H9 (cell line): ENCODE measurements around the gene MVD. TPM values are rescaled to one million over a fixed set of nuclear protein-coding genes. Genes with fewer than 3 reads are reported as not detected.

Experiments
- DNase-seq: peaks from one replicate; pipeline ENCODE4 v3.0.0-alpha.2; 2017
- H2AFZ ChIP-seq: one replicate; pipeline ENCODE4 v1.6.1; 2013; ENCODE audit warnings: mild to moderate bottlenecking, low read length, control low read depth, moderate library complexity
- H2AK5ac ChIP-seq: 2 replicates; pipeline ENCODE4 v1.6.1; 2013; ENCODE audit warnings: low read length, control low read depth, mixed read lengths; ENCODE audit not compliant: insufficient read length
- H2BK120ac ChIP-seq: one replicate; pipeline ENCODE4 v1.6.1; 2013; ENCODE audit warnings: low read depth, mild to moderate bottlenecking, low read length, control low read depth, inconsistent platforms; ENCODE audit not compliant: poor library complexity, severe bottlenecking
- H2BK12ac ChIP-seq: 2 replicates; pipeline ENCODE4 v1.6.1; 2013; ENCODE audit warnings: low read length, control low read depth, mixed read lengths, low read depth; ENCODE audit not compliant: insufficient read length
- H2BK15ac ChIP-seq: 2 replicates; pipeline ENCODE4 v1.6.1; 2013; ENCODE audit warnings: low read depth, low read length, control low read depth
- H2BK20ac ChIP-seq: one replicate; pipeline ENCODE4 v1.6.1; 2013; ENCODE audit warnings: low read depth, mild to moderate bottlenecking, low read length, control low read depth, inconsistent platforms; ENCODE audit not compliant: poor library complexity, severe bottlenecking
- H2BK5ac ChIP-seq: 2 replicates; pipeline ENCODE4 v1.6.1; 2013; ENCODE audit warnings: low read length, control low read depth, mixed read lengths; ENCODE audit not compliant: insufficient read length
- H3K14ac ChIP-seq: 2 replicates; pipeline ENCODE4 v1.6.1; 2013; ENCODE audit warnings: low read length, control low read depth; ENCODE audit not compliant: insufficient read depth
- H3K18ac ChIP-seq: 2 replicates; pipeline ENCODE4 v1.6.1; 2013; ENCODE audit warnings: low read depth, mild to moderate bottlenecking, mixed read lengths, low read length, control low read depth; ENCODE audit not compliant: insufficient read length
- H3K23ac ChIP-seq: 2 replicates; pipeline ENCODE4 v1.6.1; 2013; ENCODE audit warnings: low read length, control low read depth, mixed read lengths, low read depth; ENCODE audit not compliant: insufficient read length
- H3K23me2 ChIP-seq: 2 replicates; pipeline ENCODE4 v1.6.1; 2013; ENCODE audit warnings: low read depth, mild to moderate bottlenecking, mixed read lengths, low read length, control low read depth; ENCODE audit not compliant: insufficient read length, poor library complexity, severe bottlenecking
- H3K27ac ChIP-seq: 2 replicates; pipeline ENCODE4 v1.5.1; 2013; ENCODE audit warnings: low read length, control low read depth, mixed read lengths, low read depth; ENCODE audit not compliant: insufficient read length
- H3K27me3 ChIP-seq: 2 replicates; pipeline ENCODE4 v1.6.1; 2013; ENCODE audit warnings: low read length, control low read depth, inconsistent platforms; ENCODE audit not compliant: insufficient read depth
- H3K4ac ChIP-seq: 2 replicates; pipeline ENCODE4 v1.6.1; 2013; ENCODE audit warnings: low read depth, mild to moderate bottlenecking, control low read depth, inconsistent platforms, low read length, moderate library complexity
- H3K4me1 ChIP-seq: 2 replicates; pipeline ENCODE4 v1.6.1; 2013; ENCODE audit warnings: low read length, control low read depth, inconsistent platforms; ENCODE audit not compliant: insufficient read depth
- H3K4me2 ChIP-seq: 2 replicates; pipeline ENCODE4 v1.6.1; 2013; ENCODE audit warnings: low read length, control low read depth, mixed read lengths; ENCODE audit not compliant: insufficient read length, insufficient read depth
- H3K56ac ChIP-seq: 2 replicates; pipeline ENCODE4 v1.6.1; 2013; ENCODE audit warnings: low read depth, mild to moderate bottlenecking, mixed read lengths, low read length, control low read depth; ENCODE audit not compliant: insufficient read length
- H3K79me1 ChIP-seq: 2 replicates; pipeline ENCODE4 v1.6.1; 2013; ENCODE audit warnings: low read depth, mild to moderate bottlenecking, moderate library complexity, low read length, control low read depth, inconsistent platforms; ENCODE audit not compliant: insufficient read depth, poor library complexity, severe bottlenecking
- H3K79me2 ChIP-seq: 2 replicates; pipeline ENCODE4 v1.6.1; 2013; ENCODE audit warnings: low read length, control low read depth, inconsistent platforms; ENCODE audit not compliant: insufficient read depth
- H3K9ac ChIP-seq: 2 replicates; pipeline ENCODE4 v1.6.1; 2013; ENCODE audit warnings: low read length, control low read depth, mixed read lengths; ENCODE audit not compliant: insufficient read length; ENCODE audit errors: extremely low read depth
- H3K9me3 ChIP-seq: one replicate; pipeline ENCODE4 v1.6.1; 2013; ENCODE audit warnings: low read depth, low read length, inconsistent platforms; ENCODE audit not compliant: control insufficient read depth
- H3T11ph ChIP-seq: one replicate; pipeline ENCODE4 v1.6.1; 2013; ENCODE audit warnings: mild to moderate bottlenecking, low read length, control low read depth, inconsistent platforms
- H4K20me1 ChIP-seq: one replicate; pipeline ENCODE4 v1.6.1; 2013; ENCODE audit not compliant: control insufficient read depth, insufficient read length, insufficient read depth
- H4K5ac ChIP-seq: 2 replicates; pipeline ENCODE4 v1.6.1; 2013; ENCODE audit warnings: low read depth, mild to moderate bottlenecking, mixed read lengths, low read length, control low read depth; ENCODE audit not compliant: insufficient read length
- H4K8ac ChIP-seq: replicated peaks from 2 replicates; pipeline ENCODE4 v1.6.1; 2013; ENCODE audit warnings: low read length, control low read depth, mixed read lengths, low read depth; ENCODE audit not compliant: insufficient read length
- H4K91ac ChIP-seq: 2 replicates; pipeline ENCODE4 v1.6.1; 2013; ENCODE audit warnings: low read depth, mild to moderate bottlenecking, moderate library complexity, mixed read lengths, low read length, control low read depth; ENCODE audit not compliant: insufficient read length
- H3K27ac Mint-ChIP-seq, 3 experiments: 2 replicates in 2 of 3; 3 replicates in 1 of 3; pipeline ENCODE4 v1.8.0; 2020 to 2021; ENCODE audit warnings: mixed read lengths in 3 of 3, mild to moderate bottlenecking in 1 of 3, moderate library complexity in 1 of 3
- H3K27me3 Mint-ChIP-seq: 2 replicates; pipeline ENCODE4 v1.8.0; 2021; ENCODE audit warnings: low read depth, mild to moderate bottlenecking, moderate library complexity, mixed read lengths
- H3K36me3 Mint-ChIP-seq, 3 experiments: 2 replicates in 2 of 3; 3 replicates in 1 of 3; pipeline ENCODE4 v1.8.0; 2020 to 2021; ENCODE audit warnings: low read depth in 3 of 3, mixed read lengths in 3 of 3; ENCODE audit not compliant: insufficient read depth in 1 of 3
- H3K4me1 Mint-ChIP-seq, 2 experiments: 2 replicates each; pipeline ENCODE4 v1.8.0; 2020; ENCODE audit warnings: mixed read lengths in 2 of 2
- H3K4me3 Mint-ChIP-seq, 2 experiments: 2 replicates in 1 of 2; 3 replicates in 1 of 2; pipeline ENCODE4 v1.8.0; 2020 to 2021; ENCODE audit warnings: mild to moderate bottlenecking in 2 of 2, mixed read lengths in 2 of 2, moderate library complexity in 1 of 2
- H3K9me3 Mint-ChIP-seq, 2 experiments: 2 replicates in 1 of 2; 3 replicates in 1 of 2; pipeline ENCODE4 v1.8.0; 2020; ENCODE audit warnings: mild to moderate bottlenecking in 2 of 2, mixed read lengths in 2 of 2, moderate library complexity in 1 of 2
- WGBS: extraction: QIAGEN DNeasy Blood & Tissue Kit; methylation state at CpG from one replicate; pipeline ENCODE4 v1.1.7; 2013; ENCODE audit warnings: missing lambda C conversion rate, low lambda C conversion rate, mixed read lengths; ENCODE audit not compliant: insufficient read length; ENCODE audit errors: extremely low coverage; 5-methylcytosine and 5-hydroxymethylcytosine counted together
- total RNA-seq: library from RNA; stranded (reverse); gene quantifications from 2 replicates; pipeline ENCODE4 v1.2.1, GENCODE V29; 2021
- TF ChIP-seq, protein P1 (sequence below): fragments of 200-600 bp; sonication (generic); conservative IDR thresholded peaks from 3 replicates; pipeline ENCODE4 v1.8.0; 2021; ENCODE audit warnings: antibody characterized with exemption, mild to moderate bottlenecking

Gene MVD
- total RNA-seq, 1 experiment from 2014 or later: 53.2 TPM

DNA sequence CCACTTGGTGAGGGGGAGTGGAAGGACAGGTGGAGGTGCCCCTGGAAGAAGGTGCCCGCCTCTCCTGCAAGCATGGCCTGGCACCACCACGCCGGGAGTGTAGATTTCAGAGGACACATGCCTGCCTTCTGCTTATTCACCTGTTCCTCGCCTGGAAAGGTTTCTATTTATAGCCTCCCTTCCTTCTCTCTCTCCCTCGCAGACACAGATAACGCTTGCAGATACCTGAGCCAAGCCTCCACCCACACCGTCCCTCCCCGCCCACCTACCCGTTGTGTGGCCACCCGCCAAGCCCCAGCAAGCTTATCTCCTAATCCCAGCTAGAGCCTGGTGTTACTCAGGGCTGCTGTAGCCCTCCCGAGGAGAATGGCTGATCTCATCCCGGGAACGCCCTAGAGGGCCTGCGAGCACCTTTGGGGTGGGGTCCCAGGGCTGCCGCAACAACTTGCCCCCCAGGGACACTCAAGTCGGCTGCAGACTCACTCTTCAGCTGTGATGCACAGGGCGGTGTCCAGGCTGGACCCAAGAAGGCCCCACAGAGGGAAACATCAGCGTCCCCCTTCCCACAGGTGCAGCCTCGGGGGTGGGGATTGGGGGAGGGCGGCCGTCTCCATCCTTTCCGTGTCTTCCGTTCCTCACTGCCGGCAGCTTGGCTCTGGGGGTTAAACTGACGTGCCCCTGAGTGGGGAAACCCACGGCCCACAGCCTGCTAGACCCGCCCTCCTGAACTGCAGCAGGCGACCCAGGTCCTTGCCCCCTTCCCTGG, 25.3 kb upstream of the MVD start:
- no peak overlapping the region for H3K27ac ChIP-seq
- no peaks in the 10 kb centered on the region; the same call in 1 of the 2 replicates for H3K27me3 ChIP-seq
- H3K4me1 Mint-ChIP-seq: peaks cover 19 to 26% of the 10 kb centered on the region in 2 experiments
- no peak overlapping the region for H2BK120ac ChIP-seq
- H2AFZ ChIP-seq: no peak overlapping the region
- H3K56ac ChIP-seq: no peak overlapping the region
- H2BK5ac ChIP-seq: no peak overlapping the region
- H3K27ac Mint-ChIP-seq: no peak overlapping the region
- H4K20me1 ChIP-seq: no peaks in the 10 kb centered on the region
- H3K36me3 Mint-ChIP-seq: no peaks in the 10 kb centered on the region
- H3K9me3 Mint-ChIP-seq: no peaks in the 10 kb centered on the region
- H2BK20ac ChIP-seq: no peak overlapping the region
- DNase-seq: no peak
- no peaks in the 10 kb centered on the region for H3K4me1 ChIP-seq
- H3K14ac ChIP-seq: no peak overlapping the region
- H3K23ac ChIP-seq: no peak overlapping the region
- H3K4ac ChIP-seq: no peak overlapping the region
- no peak overlapping the region for H3K18ac ChIP-seq
- H3K4me3 Mint-ChIP-seq: no peak overlapping the region; a peak in 1 of 5 replicates
- peaks cover 12% of the 10 kb centered on the region for H3K23me2 ChIP-seq
- H4K8ac ChIP-seq: no peak overlapping the region
- H4K91ac ChIP-seq: no peak overlapping the region
- H3K9me3 ChIP-seq: no peaks in the 10 kb centered on the region
- no peaks in the 10 kb centered on the region for H3K79me2 ChIP-seq
- no peak overlapping the region for H3K9ac ChIP-seq
- H3K4me2 ChIP-seq: no peak overlapping the region
- TF ChIP-seq, protein P1, sequence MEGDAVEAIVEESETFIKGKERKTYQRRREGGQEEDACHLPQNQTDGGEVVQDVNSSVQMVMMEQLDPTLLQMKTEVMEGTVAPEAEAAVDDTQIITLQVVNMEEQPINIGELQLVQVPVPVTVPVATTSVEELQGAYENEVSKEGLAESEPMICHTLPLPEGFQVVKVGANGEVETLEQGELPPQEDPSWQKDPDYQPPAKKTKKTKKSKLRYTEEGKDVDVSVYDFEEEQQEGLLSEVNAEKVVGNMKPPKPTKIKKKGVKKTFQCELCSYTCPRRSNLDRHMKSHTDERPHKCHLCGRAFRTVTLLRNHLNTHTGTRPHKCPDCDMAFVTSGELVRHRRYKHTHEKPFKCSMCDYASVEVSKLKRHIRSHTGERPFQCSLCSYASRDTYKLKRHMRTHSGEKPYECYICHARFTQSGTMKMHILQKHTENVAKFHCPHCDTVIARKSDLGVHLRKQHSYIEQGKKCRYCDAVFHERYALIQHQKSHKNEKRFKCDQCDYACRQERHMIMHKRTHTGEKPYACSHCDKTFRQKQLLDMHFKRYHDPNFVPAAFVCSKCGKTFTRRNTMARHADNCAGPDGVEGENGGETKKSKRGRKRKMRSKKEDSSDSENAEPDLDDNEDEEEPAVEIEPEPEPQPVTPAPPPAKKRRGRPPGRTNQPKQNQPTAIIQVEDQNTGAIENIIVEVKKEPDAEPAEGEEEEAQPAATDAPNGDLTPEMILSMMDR: no peak
- no peak overlapping the region for H2BK12ac ChIP-seq
- H3K79me1 ChIP-seq: no peaks in the 10 kb centered on the region
- no peak overlapping the region for H2AK5ac ChIP-seq
- H2BK15ac ChIP-seq: no peak overlapping the region
- no peak overlapping the region for H3T11ph ChIP-seq
- H3K27me3 Mint-ChIP-seq: peaks cover 38% of the 10 kb centered on the region
- no CpG with 5 or more reads among the region's 28 CpGs for WGBS
- no peak overlapping the region for H4K5ac ChIP-seq
